K562 (cell line): ENCODE results near the gene C12orf54. TPM values are rescaled to one million over a fixed set of nuclear protein-coding genes. Genes with fewer than 3 reads are reported as not detected.
A peak's percentile ranks its signal among the peaks of the same experiment; 100 is the strongest.

Source experiments
- ATAC-seq: fragments of 200-7000 bp; cut with Tn5 transposase; 3 replicates; pipeline ENCODE4 v1.9.1; 2020; ENCODE audit warnings: moderate library complexity
- BruUV-seq: library from RNA; stranded (reverse); fragments of 400-500 nt; replicated peaks from 2 replicates; lab custom pipeline; 2021; lab: Mats Ljungman, UMichigan
- CTCF ChIA-PET: fragments of 300-600 bp; formaldehyde crosslinking; extraction: SDS; loops from one replicate; lab custom pipeline; 2021; ENCODE audit warnings: low intra/inter-chr PET ratio; lab: Yijun Ruan, JAX
- POLR2A ChIA-PET: fragments of 300-600, 350-650 bp; sonication (Branson Sonifier 250); formaldehyde crosslinking; extraction: SDS; loops from one replicate; lab custom pipeline; 2021; ENCODE audit warnings: antibody characterized with exemption, inconsistent platforms; lab: Yijun Ruan, JAX
- DNase-seq, 4 experiments: peaks; one replicate each; pipeline versions ENCODE4 v3.0.0 to v3.0.0-alpha.2; 2011 to 2018; ENCODE audit warnings: low spot score in 3 of 4, mixed read lengths in 3 of 4; ENCODE audit errors: extremely low read depth in 1 of 4
- FAIRE-seq: peaks from 2 replicates; lab custom pipeline; 2011; peaks lifted over from hg19 to GRCh38; lab: Jason Lieb, UNC
- H2AFZ ChIP-seq: 2 replicates; pipeline ENCODE4 v1.6.0; 2011; ENCODE audit warnings: low read depth, low read length, control low read depth, inconsistent platforms
- H3K27ac ChIP-seq: fragments of 200-600 bp; 3 replicates; pipeline ENCODE4 v1.8.0; 2011; ENCODE audit warnings: low read depth, mild to moderate bottlenecking, control low read depth, inconsistent platforms, low read length, moderate library complexity, mixed read lengths; ENCODE audit errors: extremely low read depth
- H3K27me3 ChIP-seq, 2 experiments: fragments of 300-600 bp in 1 of 2; 2 replicates in 1 of 2; 3 replicates in 1 of 2; pipeline versions ENCODE4 v1.6.0 to v1.8.0; 2011; ENCODE audit warnings: inconsistent platforms in 2 of 2, low read length in 2 of 2, mild to moderate bottlenecking in 1 of 2, mixed read lengths in 1 of 2, moderate library complexity in 1 of 2; ENCODE audit not compliant: control insufficient read depth in 2 of 2, insufficient read depth in 2 of 2
- H3K36me3 ChIP-seq: fragments of 300-600 bp; 3 replicates; pipeline ENCODE4 v1.8.0; 2011; ENCODE audit warnings: mild to moderate bottlenecking, low read length, inconsistent platforms; ENCODE audit not compliant: control insufficient read depth, insufficient read depth
- H3K4me1 ChIP-seq, 2 experiments: fragments of 200-600 bp in 1 of 2; replicated peaks in 1 of 2; 2 replicates in 1 of 2; 3 replicates in 1 of 2; pipeline versions ENCODE4 v1.5.1 to v1.8.0; 2011; ENCODE audit warnings: inconsistent platforms in 2 of 2, low read length in 2 of 2, mild to moderate bottlenecking in 1 of 2, mixed read lengths in 1 of 2, moderate library complexity in 1 of 2; ENCODE audit not compliant: control insufficient read depth in 2 of 2, insufficient read depth in 2 of 2
- H3K4me2 ChIP-seq: 2 replicates; pipeline ENCODE4 v1.6.1; 2011; ENCODE audit warnings: low read length, control low read depth, inconsistent platforms, mixed read lengths; ENCODE audit not compliant: insufficient read depth
- H3K4me3 ChIP-seq: fragments of 200-600 bp; sonication (generic), shearing (Covaris generic); 2 replicates; pipeline ENCODE4 v1.5.1; 2016; ENCODE audit warnings: control low read depth, inconsistent platforms
- H3K79me2 ChIP-seq: fragments of 200-600 bp; 3 replicates; pipeline ENCODE4 v1.8.0; 2011; ENCODE audit warnings: low read length, inconsistent platforms; ENCODE audit not compliant: control insufficient read depth, insufficient read depth
- H3K9ac ChIP-seq, 2 experiments: 2 replicates each; pipeline versions ENCODE4 v1.6.0 to v1.6.1; 2011; ENCODE audit warnings: low read depth in 2 of 2, low read length in 2 of 2, control low read depth in 1 of 2, inconsistent platforms in 1 of 2, mild to moderate bottlenecking in 1 of 2, mixed read lengths in 1 of 2; ENCODE audit not compliant: insufficient read depth in 1 of 2
- H3K9me1 ChIP-seq: one replicate; pipeline ENCODE4 v1.6.0; 2011; ENCODE audit warnings: inconsistent platforms, mild to moderate bottlenecking, low read length, moderate library complexity; ENCODE audit not compliant: control insufficient read depth, insufficient read depth
- H3K9me3 ChIP-seq: replicated peaks from 2 replicates; pipeline ENCODE4 v1.5.1; 2011; ENCODE audit warnings: low read depth, low read length, inconsistent platforms; ENCODE audit not compliant: control insufficient read depth, insufficient read depth
- H4K20me1 ChIP-seq: replicated peaks from 2 replicates; pipeline ENCODE4 v1.6.1; 2011; ENCODE audit warnings: low read length, inconsistent platforms, mixed read lengths; ENCODE audit not compliant: control insufficient read depth, insufficient read depth
- ASH1L ChIP-seq: fragments of 450-650 bp; IDR thresholded peaks from 2 replicates; pipeline ENCODE4 v1.6.1; 2018; ENCODE audit warnings: borderline replicate concordance, mild to moderate bottlenecking, low read depth; ENCODE audit not compliant: partially characterized antibody
- CBFB ChIP-seq: sonication (generic); formaldehyde crosslinking; IDR thresholded peaks from 2 replicates; pipeline ENCODE4 v1.4.0; 2020; ENCODE audit warnings: mild to moderate bottlenecking, missing genetic modification reagents
- CBX1 ChIP-seq: sonication (generic); IDR thresholded peaks from 2 replicates; pipeline ENCODE4 v1.6.1; 2016; ENCODE audit warnings: antibody characterized with exemption, low read depth, mild to moderate bottlenecking
- CHD2 ChIP-seq: IDR thresholded peaks from 2 replicates; pipeline ENCODE4 v1.6.1; 2011; ENCODE audit warnings: low read depth, low read length
- CHD7 ChIP-seq: fragments of 200-600 bp; sonication (generic); IDR thresholded peaks from one replicate; pipeline ENCODE4 v1.6.1; 2012; ENCODE audit warnings: mild to moderate bottlenecking, low read depth, low read length, inconsistent platforms
- MTA2 ChIP-seq: fragments of 450-650 bp; IDR thresholded peaks from 2 replicates; pipeline ENCODE4 v1.6.1; 2016; ENCODE audit warnings: low read depth
- PRPF4 ChIP-seq: fragments of 200-400 bp; formaldehyde crosslinking; IDR thresholded peaks from one replicate; pipeline ENCODE4 v1.6.1; 2017; ENCODE audit warnings: low read length, low read depth, mild to moderate bottlenecking; ENCODE audit not compliant: insufficient read depth, poor library complexity, severe bottlenecking
- PTBP1 ChIP-seq: fragments of 200-400 bp; formaldehyde crosslinking; IDR thresholded peaks from 2 replicates; pipeline ENCODE4 v1.6.1; 2017; ENCODE audit warnings: low read depth, low read length
- RCOR1 ChIP-seq, 2 experiments: IDR thresholded peaks; 2 replicates each; pipeline ENCODE4 v1.6.1; 2012; ENCODE audit warnings: low read depth in 2 of 2, low read length in 2 of 2, borderline replicate concordance in 1 of 2, improper control_type of control experiment in 1 of 2
- ZNF239 ChIP-seq: fragments of 250-450 bp; sonication (Bioruptor Pico); IDR thresholded peaks from 2 replicates; pipeline ENCODE4 v1.4.0; 2020; ENCODE audit warnings: mild to moderate bottlenecking
- ZNF324 ChIP-seq: fragments of 250-450 bp; sonication (Bioruptor Pico); IDR thresholded peaks from 2 replicates; pipeline ENCODE4 v1.4.0; 2020; ENCODE audit warnings: mild to moderate bottlenecking
- ZNF354B ChIP-seq: fragments of 250-450 bp; sonication (Bioruptor Pico); IDR thresholded peaks from 2 replicates; pipeline ENCODE4 v1.4.0; 2020
- ZNF561 ChIP-seq: fragments of 450-650 bp; formaldehyde crosslinking; conservative IDR thresholded peaks from 2 replicates; pipeline ENCODE4 v1.4.0; 2020; ENCODE audit warnings: mild to moderate bottlenecking, moderate library complexity
- WGBS: fragments of 100-300 bp; shearing (Covaris generic); methylation state at CpG from one replicate; pipeline ENCODE4 v1.1.6; 2016; ENCODE audit warnings: low coverage, mixed read lengths; ENCODE audit not compliant: insufficient coverage; ENCODE audit errors: missing lambda C conversion rate; 5-methylcytosine and 5-hydroxymethylcytosine counted together
- in situ Hi-C: fragments of 300-500 bp; cut with MboI; formaldehyde crosslinking; loops from 4 replicates; pipeline ENCODE4 v1.15.0; 2018; ENCODE audit warnings: inconsistent platforms, mixed read lengths
- intact Hi-C: fragments of 100-400 bp; cut with micrococcal nuclease; formaldehyde crosslinking; loops from 2 replicates; pipeline ENCODE4 v1.14.2; 2022
- polyA plus RNA-seq, 8 experiments: library from polyadenylated mRNA; depleted of rRNA in 4 of 8; stranded (reverse) in 5 of 8; unstranded in 3 of 8; fragments of >200 nt; fragmentation: Nextera tagmentation in 2 of 8; fragmentation: Illumina TruSeq in 1 of 8; extraction: Ambion mirVana in 2 of 8; extraction: Trizol in 1 of 8; gene quantifications; 2 replicates each; pipeline versions ENCODE4 v1.2.1 to v1.2.3, GENCODE V29; 2011 to 2014; ENCODE audit warnings: inconsistent platforms in 1 of 8, missing spikeins in 1 of 8
- total RNA-seq, 7 experiments: library from RNA; depleted of rRNA in 6 of 7; stranded (reverse); fragments of >200 nt in 6 of 7; fragmentation: Illumina TruSeq in 2 of 7; extraction: Trizol in 2 of 7; gene quantifications; 2 replicates each; pipeline versions ENCODE4 v1.2.1 to v1.2.3, GENCODE V29; 2011 to 2021; ENCODE audit warnings: low replicate concordance in 1 of 7

C12orf54 gene
- total and polyA plus RNA-seq, 9 of the 15 experiments (the other 6 are each of a cell fraction or from before 2014, with no cell fraction given) = not detected

- DNase-seq (peak in 2 of 4 experiments; percentile 31 to 47), ATAC-seq (peak; percentile 55; the same call in 2 of the 3 replicates), FAIRE-seq (peak; percentile 78)
- BruUV-seq = no TSS peak
- Histone ChIP-seq H3K9me1 (no peaks in the 10 kb centered on the region), H3K9me3 (0 out of 2 replicates have a peak, but pooled peaks cover 2% of the 10 kb centered on the region), H3K9ac (no peak overlapping the region), H4K20me1 (no peaks in the 10 kb centered on the region), H3K79me2 (no peaks in the 10 kb centered on the region), H3K4me1 (peaks cover 0 to 8% of the 10 kb centered on the region in 2 experiments; a peak in 2 of 5 replicates), H3K4me3 (no peak overlapping the region), H2AFZ (no peak overlapping the region), H3K27me3 (0 out of 5 replicates have a peak, but pooled peaks cover 0 to 4% of the 10 kb centered on the region in 2 experiments), H3K36me3 (no peaks in the 10 kb centered on the region), H3K4me2 (no peak overlapping the region), H3K27ac (no peak overlapping the region)
- intact Hi-C loops (loop anchor here (1.0 to 5.0 kb wide), 3 partner anchors 117 to 257 kb away; no protein-coding TSS in a partner anchor), in situ Hi-C loops (no loop called here)
- CTCF ChIA-PET = interaction anchor here (1.2 kb wide), 1 partner anchor 511 kb away, joined by 3 read pairs; no protein-coding TSS in a partner anchor
- POLR2A ChIA-PET = interaction anchor here (1.0 to 1.2 kb wide), 2 partner anchors 9 to 249 kb away, joined by 3 read pairs; no protein-coding TSS in a partner anchor
- 0% methylated on average over 1 of the region's 1 CpG for WGBS
- TF ChIP-seq PRPF4 (no peak), MTA2 (no peak), ZNF561 (no peak), PTBP1 (no peak), CBX1 (no peak), ZNF354B (CRISPR knock-in tag) (no peak), CHD7 (no peak), RCOR1 (IDR thresholded peaks at IDR 0.05; ENCODE audit: borderline replicate concordance in 1 of 2, low read depth in 2 of 2, low read length in 2 of 2) (0 out of 4 replicates have a peak, but pooled peaks of 1 of the 2 experiments have one; percentile 9), CHD2 (no peak), CBFB (CRISPR knock-in tag) (no peak), ZNF324 (CRISPR knock-in tag) (no peak), ASH1L (no peak), ZNF239 (no peak)
These were observed 27.6 kb upstream of the C12orf54 start for GRCh38 chr12:48454667-48455066.
